ENCODE data around the gene HIGD1A.

HIGD1A gene

GRCh38 chr3:42736081-42736480, 68.2 kb downstream of the HIGD1A start:
- Histone ChIP-seq H3F3A (ENCODE audit: insufficient read depth) (no peaks in the 10 kb centered on the region), H3K4me2 (ENCODE audit: low read depth, low read length, poor library complexity, severe bottlenecking) (no peak overlapping the region), H3K4me3 (ENCODE audit: insufficient read depth, low read length, poor library complexity, severe bottlenecking) (no peak overlapping the region), H3K36me3 (ENCODE audit: low read length) (no peaks in the 10 kb centered on the region), H3K79me2 (ENCODE audit: insufficient read depth, low read length) (no peaks in the 10 kb centered on the region), H3K9me3 (ENCODE audit: insufficient read depth, low read length) (no peaks in the 10 kb centered on the region), H2AFZ (ENCODE audit: low read depth, low read length, severe bottlenecking) (no peak overlapping the region), H3K27ac (ENCODE audit: low read depth, low read length) (no peak overlapping the region), H4K20me1 (ENCODE audit: low read depth, low read length) (no peaks in the 10 kb centered on the region), H3K27me3 (ENCODE audit: low read length) (no peaks in the 10 kb centered on the region), H3K9me2 (replicated peaks; ENCODE audit: insufficient read depth, low read length) (no peaks in the 10 kb centered on the region), H3K9ac (ENCODE audit: low read length) (no peak overlapping the region)
- TF ChIP-seq CTCF (IDR thresholded peaks at IDR 0.05; ENCODE audit: insufficient read depth, low read length, poor library complexity, severe bottlenecking) = no peak

GRCh38 chr3:42735615-42736014, 68.7 kb downstream of the HIGD1A start:
- no peaks in the 10 kb centered on the region for H3K9me2 ChIP-seq (replicated peaks; ENCODE audit: insufficient read depth, low read length)
- H3K4me3 ChIP-seq (ENCODE audit: insufficient read depth, low read length, poor library complexity, severe bottlenecking) = no peak overlapping the region
- no peaks in the 10 kb centered on the region for H3K79me2 ChIP-seq (ENCODE audit: insufficient read depth, low read length)
- H4K20me1 ChIP-seq (ENCODE audit: low read depth, low read length) = no peaks in the 10 kb centered on the region
- no peaks in the 10 kb centered on the region for H3K36me3 ChIP-seq (ENCODE audit: low read length)
- no peaks in the 10 kb centered on the region for H3F3A ChIP-seq (ENCODE audit: insufficient read depth)
- no peaks in the 10 kb centered on the region for H3K9me3 ChIP-seq (ENCODE audit: insufficient read depth, low read length)
- H2AFZ ChIP-seq (ENCODE audit: low read depth, low read length, severe bottlenecking) = no peak overlapping the region
- H3K27me3 ChIP-seq (ENCODE audit: low read length) = no peaks in the 10 kb centered on the region
- H3K4me2 ChIP-seq (ENCODE audit: low read depth, low read length, poor library complexity, severe bottlenecking) = no peak overlapping the region
- TF ChIP-seq CTCF (IDR thresholded peaks at IDR 0.05; ENCODE audit: insufficient read depth, low read length, poor library complexity, severe bottlenecking) = no peak
- no peak for TF ChIP-seq EZH2phosphoT487 (conservative IDR thresholded peaks at IDR 0.05; ENCODE audit: low read length)
- no peak overlapping the region for H3K9ac ChIP-seq (ENCODE audit: low read length)
- no peak overlapping the region for H3K27ac ChIP-seq (ENCODE audit: low read depth, low read length)

- Histone ChIP-seq H3K79me2 (ENCODE audit: insufficient read depth, low read length) (no peaks in the 10 kb centered on the region), H3K4me3 (ENCODE audit: insufficient read depth, low read length, poor library complexity, severe bottlenecking) (no peak overlapping the region), H3F3A (ENCODE audit: insufficient read depth) (no peaks in the 10 kb centered on the region), H2AFZ (ENCODE audit: low read depth, low read length, severe bottlenecking) (no peak overlapping the region), H3K36me3 (ENCODE audit: low read length) (no peaks in the 10 kb centered on the region), H3K27me3 (ENCODE audit: low read length) (no peaks in the 10 kb centered on the region), H3K9me2 (replicated peaks; ENCODE audit: insufficient read depth, low read length) (no peaks in the 10 kb centered on the region), H3K9ac (ENCODE audit: low read length) (no peak overlapping the region), H3K27ac (ENCODE audit: low read depth, low read length) (no peak overlapping the region), H3K4me2 (ENCODE audit: low read depth, low read length, poor library complexity, severe bottlenecking) (no peak overlapping the region), H4K20me1 (ENCODE audit: low read depth, low read length) (no peaks in the 10 kb centered on the region), H3K9me3 (ENCODE audit: insufficient read depth, low read length) (no peaks in the 10 kb centered on the region)
- no peak for TF ChIP-seq EZH2phosphoT487 (conservative IDR thresholded peaks at IDR 0.05; ENCODE audit: low read length)
- no peak for TF ChIP-seq CTCF (IDR thresholded peaks at IDR 0.05; ENCODE audit: insufficient read depth, low read length, poor library complexity, severe bottlenecking)
These were observed 69.3 kb downstream of the HIGD1A start for GRCh38 chr3:42735019-42735418.
